Psoas muscle (tissue), 8 donors: Measurements from ENCODE around the gene SMAD2. TPM values are rescaled to one million over a fixed set of nuclear protein-coding genes. Genes with fewer than 3 reads are reported as not detected.
A peak's percentile ranks its signal among the peaks of the same experiment; 100 is the strongest.

Source experiments
- ATAC-seq, 4 donors: fragments of 200-7000 bp; cut with Tn5 transposase; one replicate each; pipeline ENCODE4 v1.9.1; 2020; ENCODE audit warnings: moderate library complexity in 3 of 4, mild to moderate bottlenecking in 2 of 4
- DNase-seq, 2 donors: peaks; one replicate each; pipeline ENCODE4 v3.0.0-alpha.2; 2020
- H3K27ac ChIP-seq: fragments of 200-600 bp; one replicate; pipeline ENCODE4 v1.8.0; 2022
- H3K27me3 ChIP-seq, 3 donors: fragments of 200-600 bp in 1 of 3; one replicate each; pipeline versions ENCODE4 v1.6.1 to v1.8.0; 2013 to 2022; ENCODE audit warnings: low read length in 2 of 3, mild to moderate bottlenecking in 2 of 3, moderate library complexity in 1 of 3; ENCODE audit not compliant: insufficient read depth in 3 of 3
- H3K36me3 ChIP-seq, 2 donors: fragments of 200-600 bp in 1 of 2; one replicate each; pipeline versions ENCODE4 v1.6.1 to v1.8.0; 2013 to 2022; ENCODE audit warnings: low read depth in 1 of 2, mild to moderate bottlenecking in 1 of 2, moderate library complexity in 1 of 2; ENCODE audit not compliant: insufficient read depth in 1 of 2
- H3K4me1 ChIP-seq: fragments of 200-600 bp; one replicate; pipeline ENCODE4 v1.8.0; 2022
- H3K4me3 ChIP-seq: fragments of 200-600 bp; one replicate; pipeline ENCODE4 v1.8.0; 2022; ENCODE audit warnings: mild to moderate bottlenecking
- H3K9me3 ChIP-seq: fragments of 200-600 bp; one replicate; pipeline ENCODE4 v1.8.0; 2022
- CTCF ChIP-seq: fragments of 200-600 bp; IDR thresholded peaks from one replicate; pipeline ENCODE4 v1.8.0; 2022; ENCODE audit warnings: antibody characterized with exemption
- WGBS, 3 donors: extraction: QIAGEN DNeasy Blood & Tissue Kit; methylation state at CpG; one replicate each; pipeline versions ENCODE4 v1.1.6 to v1.1.7; 2013; 5-methylcytosine and 5-hydroxymethylcytosine counted together
- intact Hi-C, 2 donors: fragments of 100-400 bp; cut with DNase I; formaldehyde crosslinking; loops; one replicate each; pipeline versions ENCODE4 v1.11.0 to v1.14.2; 2022
- polyA plus RNA-seq, 3 donors: library from polyadenylated mRNA; stranded (reverse); fragments of 200-250 nt; gene quantifications; one replicate each; pipeline ENCODE4 v1.2.3, GENCODE V29; 2013
- total RNA-seq, 4 donors: library from RNA; stranded (reverse); fragmentation: NEBNext Ultra II Directional in 2 of 4; extraction: Animal tissue kit (Norgen Biotek cat#: 25700) in 2 of 4; gene quantifications; one replicate each; pipeline versions ENCODE4 v1.2.1 to v1.2.4, GENCODE V29; 2021 to 2023
- donor health status: healthy with polysubstance abuse.
- donor health status: DM: no; HTN: no; CAD: no; lungs with moderate emphysema.
- donor health status: Bipolar disorder and iron deficiency.
- donor health status: healthy.
- donor health status: DM: yes; HTN: yes; CAD: no.
- donor health status: DM: no; HTN: no; CAD: no.
- donor health status: DM: no; HTN: no; CAD: no.
- donor health status: DM: yes; HTN: yes; CAD: no.

Gene SMAD2
- total and polyA plus RNA-seq, 7 donors = 28.3 to 76.4 (median 60.1) TPM

DNA sequence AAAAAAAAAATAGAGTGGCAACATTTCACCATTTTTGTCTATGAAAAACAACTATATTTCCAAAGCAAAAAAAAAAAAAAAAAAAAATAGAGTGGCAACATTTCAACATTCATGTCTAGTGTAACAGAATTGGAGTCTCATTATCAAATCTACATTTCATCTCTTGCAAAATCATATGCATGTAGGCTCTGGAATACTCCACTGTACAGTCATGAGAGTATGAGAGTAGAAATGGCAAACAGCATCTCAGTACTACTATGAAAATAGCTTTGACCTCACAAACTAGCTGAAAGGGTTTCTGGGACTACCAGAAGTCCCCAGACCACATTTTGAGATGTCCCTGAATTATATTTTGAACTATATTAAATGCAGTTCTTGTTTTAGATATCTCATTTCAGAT lies 82.8 kb downstream of the SMAD2 start:
- DNase-seq (no peak), ATAC-seq (peak; percentile 28 to 70 (median 62))
- TF ChIP-seq CTCF = no peak
- no peaks in the 10 kb centered on the region for H3K9me3 ChIP-seq
- no peaks in the 10 kb centered on the region for H3K4me1 ChIP-seq
- no peak overlapping the region for H3K27ac ChIP-seq
- H3K4me3 ChIP-seq = no peak overlapping the region
- no peaks in the 10 kb centered on the region for H3K27me3 ChIP-seq
- peaks cover 0 to 35% of the 10 kb centered on the region in 2 donors for H3K36me3 ChIP-seq
- intact Hi-C loops = no loop called here

GRCh38 chr18:47846431-47846830 lies 84.0 kb downstream of the SMAD2 start:
- no peaks in the 10 kb centered on the region for H3K4me1 ChIP-seq
- 98% methylated on average over 2 of the region's 2 CpGs for WGBS, 3 donors
- TF ChIP-seq CTCF = no peak
- intact Hi-C loops = no loop called here
- no peaks in the 10 kb centered on the region for H3K27me3 ChIP-seq
- H3K4me3 ChIP-seq = no peak overlapping the region
- no peaks in the 10 kb centered on the region for H3K9me3 ChIP-seq
- no peak overlapping the region for H3K27ac ChIP-seq
- ATAC-seq (peak in 3 of 4 donors; percentile 48 to 57 (median 54)), DNase-seq (no peak)
- peaks cover 4 to 44% of the 10 kb centered on the region in 2 donors for H3K36me3 ChIP-seq

DNA sequence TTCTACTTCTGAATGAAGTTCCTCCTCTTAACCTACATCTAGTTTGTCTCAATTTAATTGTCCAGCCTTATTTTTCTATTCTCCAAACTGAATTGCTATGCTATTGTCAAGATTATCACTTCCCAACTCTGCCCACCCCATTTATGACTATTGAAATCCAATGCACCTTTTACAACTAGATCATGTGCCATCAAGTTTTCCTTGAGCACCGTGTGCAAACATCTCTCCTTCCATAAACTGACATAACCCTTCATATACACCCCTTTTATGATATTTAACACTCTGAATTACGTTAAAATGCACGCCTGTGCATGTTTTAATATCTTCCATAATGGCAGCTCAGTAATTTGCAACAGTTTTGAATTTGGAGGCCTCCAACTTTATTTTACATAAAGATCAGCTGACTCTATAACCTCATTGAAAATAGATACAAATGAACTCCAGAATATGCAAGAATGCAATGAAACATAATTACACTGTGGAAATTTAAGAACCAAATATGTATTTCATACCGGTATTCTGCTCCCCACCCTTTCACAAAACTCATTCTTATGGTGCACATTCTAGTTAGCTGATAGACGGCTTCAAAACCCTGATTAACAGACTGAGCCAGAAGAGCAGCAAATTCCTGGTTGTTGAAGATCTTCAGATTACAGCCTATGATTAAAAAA lies 85.5 kb downstream of the SMAD2 start:
- intact Hi-C loops = no loop called here
- ATAC-seq (no peak), DNase-seq (no peak)
- no peak for TF ChIP-seq CTCF
- Histone ChIP-seq H3K27ac (no peak overlapping the region), H3K27me3 (no peaks in the 10 kb centered on the region), H3K4me1 (no peaks in the 10 kb centered on the region), H3K4me3 (no peak overlapping the region), H3K36me3 (peaks cover 4 to 58% of the 10 kb centered on the region in 2 donors), H3K9me3 (no peaks in the 10 kb centered on the region)
- WGBS, 3 donors = 96 to 97% (median 97%) methylated on average over 5 of the region's 5 CpGs

DNA sequence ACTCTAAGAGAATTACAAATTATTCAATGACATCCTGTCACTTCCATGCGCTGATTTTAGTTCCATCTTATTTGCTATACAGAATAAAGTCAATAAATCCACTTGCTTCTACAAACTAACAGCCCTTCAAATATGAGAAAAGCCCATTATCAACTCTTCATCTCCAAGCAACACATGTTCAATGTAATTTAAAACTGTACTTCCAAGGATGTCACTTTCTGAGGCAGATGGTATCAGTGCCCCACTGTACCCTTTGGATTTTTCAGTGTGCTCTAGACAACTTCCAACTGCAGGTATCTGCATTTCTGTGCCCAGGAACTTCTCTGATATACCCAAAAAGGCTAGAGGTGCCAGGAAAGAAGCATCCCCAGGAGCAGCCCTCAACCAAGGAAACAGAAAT lies 87.6 kb downstream of the SMAD2 start:
- Histone ChIP-seq H3K4me1 (no peaks in the 10 kb centered on the region), H3K4me3 (no peak overlapping the region), H3K9me3 (no peaks in the 10 kb centered on the region), H3K27me3 (no peaks in the 10 kb centered on the region), H3K27ac (no peak overlapping the region), H3K36me3 (peaks cover 4 to 61% of the 10 kb centered on the region in 2 donors)
- intact Hi-C loops = no loop called here
- no peak for DNase-seq
- no peak for ATAC-seq
- TF ChIP-seq CTCF = no peak
- WGBS, 3 donors = 93 to 100% (median 100%) methylated on average over 1 of the region's 1 CpG

- intact Hi-C loops = no loop called here
- no peaks in the 10 kb centered on the region for H3K27me3 ChIP-seq
- H3K27ac ChIP-seq = no peak overlapping the region
- WGBS, 3 donors = 95 to 99% (median 98%) methylated on average over 4 of the region's 4 CpGs
- ATAC-seq (no peak), DNase-seq (no peak)
- no peaks in the 10 kb centered on the region for H3K9me3 ChIP-seq
- TF ChIP-seq CTCF = no peak
- H3K4me3 ChIP-seq = no peak overlapping the region
- no peaks in the 10 kb centered on the region for H3K4me1 ChIP-seq
- peaks cover 4 to 50% of the 10 kb centered on the region in 2 donors for H3K36me3 ChIP-seq
Observed at GRCh38 chr18:47838396-47838795, 92.1 kb downstream of the SMAD2 start.
